ENCODE measurements around the gene PACSIN2.
"Not testable (repeated sequence)": the region's sequence is repeated elsewhere in the genome, so short reads cannot be mapped to it uniquely, and the experiment has no call there.

PACSIN2 gene

DNA sequence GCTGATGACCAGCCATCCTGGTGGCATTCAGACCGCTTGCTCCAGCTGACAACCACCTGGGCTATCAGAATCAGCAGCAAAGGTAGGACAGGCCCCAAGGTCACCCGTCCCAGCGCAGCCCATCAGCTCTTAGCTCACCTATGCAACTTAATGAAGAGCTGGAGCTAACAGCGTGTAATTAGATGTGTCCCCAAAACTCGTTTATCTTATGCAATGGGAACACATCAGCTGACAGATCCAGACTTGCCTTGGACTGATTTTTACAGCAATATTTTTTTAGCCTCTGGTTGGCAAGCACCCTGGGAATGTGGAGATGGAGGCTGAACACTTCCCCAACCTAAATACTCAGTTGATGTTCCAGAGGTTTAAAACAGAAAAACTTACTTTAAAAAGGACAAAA, 76.0 kb downstream of the PACSIN2 start:
- no peaks in the 10 kb centered on the region for H3K27me3 ChIP-seq (ENCODE audit: control insufficient read depth in 1 of 2, insufficient read depth in 1 of 2, low read length in 2 of 2)
- H2AK5ac ChIP-seq (ENCODE audit: low read length, severe bottlenecking) = peak overlapping the region; percentile 94
- DNase-seq = no peak
- H2BK15ac ChIP-seq (ENCODE audit: low read depth, poor library complexity, severe bottlenecking) = no peak overlapping the region
- no peak overlapping the region for H2BK5ac ChIP-seq (ENCODE audit: low read depth, low read length, poor library complexity, severe bottlenecking)
- peaks cover 38% of the 10 kb centered on the region for H3K4me1 ChIP-seq (ENCODE audit: control insufficient read depth, insufficient read depth, low read depth, low read length)
- no peaks in the 10 kb centered on the region for H3K9me3 ChIP-seq (ENCODE audit: control insufficient read depth, low read length)
- 97% methylated on average over 5 of the region's 5 CpGs for WGBS
- H3K36me3 ChIP-seq (ENCODE audit: control insufficient read depth in 1 of 2, insufficient read depth in 2 of 2, low read depth in 1 of 2, low read length in 2 of 2) = peaks cover 0 to 4% of the 10 kb centered on the region in 2 experiments
- no peak overlapping the region for H3K4me2 ChIP-seq (ENCODE audit: low read length, poor library complexity, severe bottlenecking)
- peaks cover 26% of the 10 kb centered on the region for H3K79me1 ChIP-seq (replicated peaks; ENCODE audit: low read length, poor library complexity, severe bottlenecking)
- H4K91ac ChIP-seq (ENCODE audit: low read length) = no peak overlapping the region
- no peak overlapping the region for H2BK120ac ChIP-seq (ENCODE audit: low read depth, low read length)
- no peak overlapping the region for H3K4me3 ChIP-seq (ENCODE audit: insufficient read depth in 1 of 2, low read depth in 1 of 2, low read length in 2 of 2)
- peak overlapping the region; percentile 75 for H3K27ac ChIP-seq (ENCODE audit: low read length, poor library complexity, severe bottlenecking)
- peak overlapping the region in 1 of 2 experiments; percentile 28 for H3K23ac ChIP-seq (ENCODE audit: low read length in 2 of 2)
- no peak overlapping the region for H2AFZ ChIP-seq (ENCODE audit: low read depth, low read length)
- peak overlapping the region; percentile 58 to 76 for H3K18ac ChIP-seq (ENCODE audit: low read depth in 1 of 2, low read length in 2 of 2)
- H3K4ac ChIP-seq (ENCODE audit: low read depth in 1 of 2, low read length in 2 of 2) = peak overlapping the region; percentile 13 to 83
- H3K14ac ChIP-seq (ENCODE audit: low read length in 2 of 2) = no peak overlapping the region
- peak overlapping the region; percentile 79 to 81 for H2BK12ac ChIP-seq (ENCODE audit: low read length in 2 of 2)
- peak overlapping the region; percentile 3 for H3K9ac ChIP-seq (ENCODE audit: low read length)
- H4K8ac ChIP-seq (ENCODE audit: low read length) = peak overlapping the region; percentile 30

GRCh38 chr22:42938449-42938848, 76.5 kb downstream of the PACSIN2 start:
- Histone ChIP-seq H3K4me3 (ENCODE audit: insufficient read depth in 1 of 2, low read depth in 1 of 2, low read length in 2 of 2) (no peak overlapping the region), H3K9ac (ENCODE audit: low read length) (no peak overlapping the region), H3K4me2 (ENCODE audit: low read length, poor library complexity, severe bottlenecking) (no peak overlapping the region), H3K36me3 (ENCODE audit: control insufficient read depth in 1 of 2, insufficient read depth in 2 of 2, low read depth in 1 of 2, low read length in 2 of 2) (peaks cover 0 to 3% of the 10 kb centered on the region in 2 experiments), H2AFZ (ENCODE audit: low read depth, low read length) (no peak overlapping the region), H2AK5ac (ENCODE audit: low read length, severe bottlenecking) (peak overlapping the region; percentile 2), H2BK120ac (ENCODE audit: low read depth, low read length) (no peak overlapping the region), H3K14ac (ENCODE audit: low read length in 2 of 2) (peak overlapping the region in 1 of 2 experiments; percentile 19), H3K27me3 (ENCODE audit: control insufficient read depth in 1 of 2, insufficient read depth in 1 of 2, low read length in 2 of 2) (no peaks in the 10 kb centered on the region), H2BK15ac (ENCODE audit: low read depth, poor library complexity, severe bottlenecking) (no peak overlapping the region), H2BK5ac (ENCODE audit: low read depth, low read length, poor library complexity, severe bottlenecking) (no peak overlapping the region), H2BK12ac (ENCODE audit: low read length in 2 of 2) (peak overlapping the region; percentile 2 to 66), H3K23ac (ENCODE audit: low read length in 2 of 2) (peak overlapping the region in 1 of 2 experiments; percentile 3), H4K91ac (ENCODE audit: low read length) (no peak overlapping the region), H4K8ac (ENCODE audit: low read length) (no peak overlapping the region), H3K27ac (ENCODE audit: low read length, poor library complexity, severe bottlenecking) (peak overlapping the region; percentile 75), H3K79me1 (replicated peaks; ENCODE audit: low read length, poor library complexity, severe bottlenecking) (peaks cover 24% of the 10 kb centered on the region), H3K9me3 (ENCODE audit: control insufficient read depth, low read length) (no peaks in the 10 kb centered on the region), H3K18ac (ENCODE audit: low read depth in 1 of 2, low read length in 2 of 2) (peak overlapping the region; percentile 18 to 71), H3K4me1 (ENCODE audit: control insufficient read depth, insufficient read depth, low read depth, low read length) (peaks cover 39% of the 10 kb centered on the region), H3K4ac (ENCODE audit: low read depth in 1 of 2, low read length in 2 of 2) (peak overlapping the region in 1 of 2 experiments; percentile 9)
- no peak for DNase-seq
- WGBS = 98% methylated on average over 4 of the region's 7 CpGs

DNA sequence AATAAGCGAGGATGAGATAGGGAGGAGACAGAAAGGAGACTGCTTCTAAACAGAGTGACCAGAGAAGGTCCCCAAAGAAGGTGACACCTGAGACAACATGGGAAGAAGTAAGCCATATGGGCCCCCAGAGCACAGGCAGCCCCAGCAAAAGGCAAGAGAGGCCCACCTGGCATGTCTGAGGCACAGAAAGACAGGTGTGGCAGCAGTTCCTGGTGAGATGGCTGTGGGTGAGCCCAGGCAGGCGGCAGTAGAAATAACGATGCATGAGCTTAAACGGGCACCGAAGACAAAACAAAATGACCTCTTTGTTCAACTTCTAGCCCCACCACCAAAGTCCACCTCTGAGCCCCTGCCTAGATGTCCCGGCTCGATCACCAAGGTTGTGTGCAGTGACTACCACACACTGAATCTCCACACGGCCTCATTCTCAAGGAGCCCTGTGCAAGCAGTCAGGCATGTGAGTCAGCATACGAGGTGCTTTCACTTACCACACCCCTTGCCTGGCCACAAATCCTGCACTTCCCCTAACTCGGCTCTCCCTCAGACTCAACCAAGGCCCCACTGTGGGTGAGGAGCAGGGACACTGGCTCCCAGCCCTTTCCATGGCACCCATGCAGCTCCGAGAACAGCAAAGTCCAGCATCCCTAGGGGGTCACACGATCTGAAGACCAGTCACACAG, 77.6 kb downstream of the PACSIN2 start:
- peak overlapping the region; percentile 16 for H3K27ac ChIP-seq (ENCODE audit: low read length, poor library complexity, severe bottlenecking)
- peak overlapping the region in 1 of 2 experiments; percentile 13 for H3K4me3 ChIP-seq (ENCODE audit: insufficient read depth in 1 of 2, low read depth in 1 of 2, low read length in 2 of 2)
- H3K4me2 ChIP-seq (ENCODE audit: low read length, poor library complexity, severe bottlenecking) = peak overlapping the region; percentile 36
- H3K14ac ChIP-seq (ENCODE audit: low read length in 2 of 2) = peak overlapping the region in 1 of 2 experiments; percentile 41
- H3K9ac ChIP-seq (ENCODE audit: low read length) = peak overlapping the region; percentile 61
- no peak overlapping the region for H2BK120ac ChIP-seq (ENCODE audit: low read depth, low read length)
- peaks cover 22% of the 10 kb centered on the region for H3K79me1 ChIP-seq (replicated peaks; ENCODE audit: low read length, poor library complexity, severe bottlenecking)
- H3K27me3 ChIP-seq (ENCODE audit: control insufficient read depth in 1 of 2, insufficient read depth in 1 of 2, low read length in 2 of 2) = no peaks in the 10 kb centered on the region
- H4K91ac ChIP-seq (ENCODE audit: low read length) = peak overlapping the region; percentile 94
- peak overlapping the region; percentile 44 to 55 for H2BK12ac ChIP-seq (ENCODE audit: low read length in 2 of 2)
- peaks cover 0 to 3% of the 10 kb centered on the region in 2 experiments for H3K36me3 ChIP-seq (ENCODE audit: control insufficient read depth in 1 of 2, insufficient read depth in 2 of 2, low read depth in 1 of 2, low read length in 2 of 2)
- H3K23ac ChIP-seq (ENCODE audit: low read length in 2 of 2) = peak overlapping the region in 1 of 2 experiments; percentile 53
- H4K8ac ChIP-seq (ENCODE audit: low read length) = peak overlapping the region; percentile 81
- no peak overlapping the region for H2BK5ac ChIP-seq (ENCODE audit: low read depth, low read length, poor library complexity, severe bottlenecking)
- H3K9me3 ChIP-seq (ENCODE audit: control insufficient read depth, low read length) = no peaks in the 10 kb centered on the region
- WGBS = 48% methylated on average over 12 of the region's 12 CpGs
- peaks cover 40% of the 10 kb centered on the region for H3K4me1 ChIP-seq (ENCODE audit: control insufficient read depth, insufficient read depth, low read depth, low read length)
- H2AFZ ChIP-seq (ENCODE audit: low read depth, low read length) = no peak overlapping the region
- H3K18ac ChIP-seq (ENCODE audit: low read depth in 1 of 2, low read length in 2 of 2) = peak overlapping the region; percentile 65 to 92
- peak overlapping the region; percentile 44 for H2BK15ac ChIP-seq (ENCODE audit: low read depth, poor library complexity, severe bottlenecking)
- H2AK5ac ChIP-seq (ENCODE audit: low read length, severe bottlenecking) = peak overlapping the region; percentile 93
- peak; percentile 94 for DNase-seq
- H3K4ac ChIP-seq (ENCODE audit: low read depth in 1 of 2, low read length in 2 of 2) = peak overlapping the region; percentile 59 to 88

DNA sequence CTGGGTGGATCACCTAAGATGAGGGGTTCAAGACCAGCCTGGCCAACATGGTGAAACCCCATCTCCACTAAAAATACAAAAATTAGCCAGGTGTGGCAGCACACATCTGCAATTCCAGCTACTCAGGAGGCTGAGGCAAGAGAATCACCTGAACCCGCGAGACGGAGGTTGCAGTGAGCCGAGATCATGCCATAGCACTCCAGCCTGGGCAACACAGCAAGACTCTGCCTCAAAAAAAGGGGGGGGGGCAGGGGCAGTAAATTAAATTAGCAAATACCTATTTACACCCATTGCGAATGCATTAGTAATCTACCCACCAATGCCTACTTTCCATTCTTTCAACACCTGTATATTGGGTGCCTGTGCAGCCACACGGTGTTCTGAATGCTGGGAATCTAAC, 78.3 kb downstream of the PACSIN2 start:
- H3K4me1 ChIP-seq (ENCODE audit: control insufficient read depth, insufficient read depth, low read depth, low read length) = peaks cover 43% of the 10 kb centered on the region
- H3K27me3 ChIP-seq (ENCODE audit: control insufficient read depth in 1 of 2, insufficient read depth in 1 of 2, low read length in 2 of 2); H2AK5ac ChIP-seq (ENCODE audit: low read length, severe bottlenecking); DNase-seq; H3K27ac ChIP-seq (ENCODE audit: low read length, poor library complexity, severe bottlenecking); H3K4me3 ChIP-seq (ENCODE audit: insufficient read depth in 1 of 2, low read depth in 1 of 2, low read length in 2 of 2); H2BK5ac ChIP-seq (ENCODE audit: low read depth, low read length, poor library complexity, severe bottlenecking); H3K9ac ChIP-seq (ENCODE audit: low read length); H4K8ac ChIP-seq (ENCODE audit: low read length); H3K9me3 ChIP-seq (ENCODE audit: control insufficient read depth, low read length); H2BK120ac ChIP-seq (ENCODE audit: low read depth, low read length); H2BK15ac ChIP-seq (ENCODE audit: low read depth, poor library complexity, severe bottlenecking); H2AFZ ChIP-seq (ENCODE audit: low read depth, low read length); H3K4me2 ChIP-seq (ENCODE audit: low read length, poor library complexity, severe bottlenecking); H4K91ac ChIP-seq (ENCODE audit: low read length); H3K36me3 ChIP-seq (ENCODE audit: control insufficient read depth in 1 of 2, insufficient read depth in 2 of 2, low read depth in 1 of 2, low read length in 2 of 2); H3K4ac ChIP-seq (ENCODE audit: low read depth in 1 of 2, low read length in 2 of 2): not testable (repeated sequence)
- H3K23ac ChIP-seq (ENCODE audit: low read length in 2 of 2) = peak overlapping the region in 1 of 2 experiments; percentile 9
- H3K14ac ChIP-seq (ENCODE audit: low read length in 2 of 2) = peak overlapping the region in 1 of 2 experiments; percentile 41
- 100% methylated on average over 6 of the region's 6 CpGs for WGBS
- H3K18ac ChIP-seq (ENCODE audit: low read depth in 1 of 2, low read length in 2 of 2) = peak overlapping the region in 1 of 2 experiments; percentile 63
- H2BK12ac ChIP-seq (ENCODE audit: low read length in 2 of 2) = peak overlapping the region in 1 of 2 experiments; percentile 21
- peaks cover 25% of the 10 kb centered on the region for H3K79me1 ChIP-seq (replicated peaks; ENCODE audit: low read length, poor library complexity, severe bottlenecking)
